ENCODE data around the gene CCDC195. TPM values are rescaled to one million over a fixed set of nuclear protein-coding genes. Genes with fewer than 3 reads are reported as not detected.

The CCDC195 gene
- polyA plus RNA-seq, 1 experiment, result not detected

GRCh38 chr2:224687156-224687555, 29.0 kb downstream of the CCDC195 start:
- H3K27ac ChIP-seq (ENCODE audit: low read depth, low read length), result no peak overlapping the region
- CTCF ChIA-PET, result interaction anchor here (0.8 to 1.0 kb wide), 2 partner anchors 11 to 332 kb away, joined by 3 read pairs; no protein-coding TSS in a partner anchor
- no peak for DNase-seq (ENCODE audit: low read depth, low spot score)
- H3K9me3 ChIP-seq (ENCODE audit: control insufficient read depth, insufficient read depth, low read length), result no peaks in the 10 kb centered on the region
- no peaks in the 10 kb centered on the region for H3K27me3 ChIP-seq (ENCODE audit: control insufficient read depth, insufficient read depth, low read length)
- no peak for TF ChIP-seq CTCF (IDR thresholded peaks at IDR 0.05; ENCODE audit: low read depth, low read length)
- H3K4me3 ChIP-seq (ENCODE audit: low read depth, low read length), result no peak overlapping the region
- POLR2A ChIA-PET, result no interaction called here

- no peaks in the 10 kb centered on the region for H3K27me3 ChIP-seq (ENCODE audit: control insufficient read depth, insufficient read depth, low read length)
- DNase-seq (ENCODE audit: low read depth, low spot score), result no peak
- no peak for TF ChIP-seq CTCF (IDR thresholded peaks at IDR 0.05; ENCODE audit: low read depth, low read length)
- H3K27ac ChIP-seq (ENCODE audit: low read depth, low read length), result no peak overlapping the region
- ChIA-PET CTCF (no interaction called here), POLR2A (no interaction called here)
- H3K9me3 ChIP-seq (ENCODE audit: control insufficient read depth, insufficient read depth, low read length), result no peaks in the 10 kb centered on the region
- no peak overlapping the region for H3K4me3 ChIP-seq (ENCODE audit: low read depth, low read length)
Measured at GRCh38 chr2:224685121-224685520, 31.0 kb downstream of the CCDC195 start.

- Histone ChIP-seq H3K9me3 (ENCODE audit: control insufficient read depth, insufficient read depth, low read length) (peaks cover 5% of the 10 kb centered on the region; the same call in 1 of the 2 replicates), H3K27ac (ENCODE audit: low read depth, low read length) (no peak overlapping the region), H3K4me3 (ENCODE audit: low read depth, low read length) (no peak overlapping the region), H3K27me3 (ENCODE audit: control insufficient read depth, insufficient read depth, low read length) (no peaks in the 10 kb centered on the region)
- ChIA-PET POLR2A (no interaction called here), CTCF (no interaction called here)
- DNase-seq (ENCODE audit: low read depth, low spot score), result no peak
- no peak for TF ChIP-seq CTCF (IDR thresholded peaks at IDR 0.05; ENCODE audit: low read depth, low read length)
Measured at GRCh38 chr2:224682134-224682533, 34.0 kb downstream of the CCDC195 start.

- CTCF ChIA-PET, result interaction anchor here (1.0 kb wide), 2 partner anchors 21 to 302 kb away, joined by 3 read pairs; no protein-coding TSS in a partner anchor
Measured at GRCh38 chr2:224671731-224672130, 44.4 kb downstream of the CCDC195 start.

GRCh38 chr2:224670203-224670602, 46.0 kb downstream of the CCDC195 start:
- DNase-seq (ENCODE audit: low read depth, low spot score), result no peak
- no peaks in the 10 kb centered on the region for H3K9me3 ChIP-seq (ENCODE audit: control insufficient read depth, insufficient read depth, low read length)
- no peaks in the 10 kb centered on the region for H3K27me3 ChIP-seq (ENCODE audit: control insufficient read depth, insufficient read depth, low read length)
- TF ChIP-seq CTCF (IDR thresholded peaks at IDR 0.05; ENCODE audit: low read depth, low read length), result no peak
- no peak overlapping the region for H3K27ac ChIP-seq (ENCODE audit: low read depth, low read length)
- no peak overlapping the region for H3K4me3 ChIP-seq (ENCODE audit: low read depth, low read length)
- ChIA-PET POLR2A (no interaction called here), CTCF (no interaction called here)

More at GRCh38 chr2:224671731-224672130, 44.4 kb downstream of the CCDC195 start:
- no peak for TF ChIP-seq CTCF (IDR thresholded peaks at IDR 0.05; ENCODE audit: low read depth, low read length)
- POLR2A ChIA-PET, result no interaction called here
- Histone ChIP-seq H3K27ac (ENCODE audit: low read depth, low read length) (no peak overlapping the region), H3K27me3 (ENCODE audit: control insufficient read depth, insufficient read depth, low read length) (no peaks in the 10 kb centered on the region), H3K4me3 (ENCODE audit: low read depth, low read length) (no peak overlapping the region), H3K9me3 (ENCODE audit: control insufficient read depth, insufficient read depth, low read length) (no peaks in the 10 kb centered on the region)
- DNase-seq (ENCODE audit: low read depth, low spot score), result no peak
